Left cardiac atrium (tissue), 4 donors: ENCODE results near the gene STAC2. TPM values are rescaled to one million over a fixed set of nuclear protein-coding genes. Genes with fewer than 3 reads are reported as not detected.
"Not testable (repeated sequence)": the region's sequence is repeated elsewhere in the genome, so short reads cannot be mapped to it uniquely, and the experiment has no call there.

ENCODE experiments used
- ATAC-seq, 2 donors: fragments of 200-7000 bp; cut with Tn5 transposase; one replicate each; pipeline ENCODE4 v1.9.1; 2020; ENCODE audit warnings: mild to moderate bottlenecking in 2 of 2, moderate library complexity in 2 of 2
- DNase-seq: peaks from one replicate; pipeline ENCODE4 v3.0.0-alpha.2; 2020
- intact Hi-C, 2 donors: fragments of 100-400 bp; cut with DNase I; formaldehyde crosslinking; loops; one replicate each; pipeline versions ENCODE4 v1.14.1 to v1.15.1; 2022 to 2023
- total RNA-seq, 2 donors: library from RNA; stranded (reverse); fragmentation: NEBNext Ultra II Directional; extraction: Animal tissue kit (Norgen Biotek cat#: 25700); gene quantifications; one replicate each; pipeline ENCODE4 v1.2.1, GENCODE V29; 2021
- donor health status: DM: no; HTN: yes; CAD: no.
- donor health status: DM: no; HTN: yes; CAD: no; lungs with severe emphysema.
- donor health status: DM: yes; HTN: yes; CAD: no.
- donor health status: Dilated cardiomyopathy.

The STAC2 gene
- total RNA-seq, 2 donors from 2014 or later = 1.4 to 5.9 TPM

GRCh38 chr17:39171933-39172332 is 53.8 kb downstream of the STAC2 start:
- ATAC-seq (no peak), DNase-seq (no peak)
- intact Hi-C loops = no loop called here

- intact Hi-C loops = no loop called here
- ATAC-seq = no peak
- no peak for DNase-seq
Measured at GRCh38 chr17:39170558-39170957, 55.2 kb downstream of the STAC2 start.

GRCh38 chr17:39170109-39170508 is 55.6 kb downstream of the STAC2 start:
- ATAC-seq (no peak), DNase-seq (no peak)
- intact Hi-C loops = no loop called here

- intact Hi-C loops = no loop called here
- ATAC-seq (no peak), DNase-seq (no peak)
Measured at GRCh38 chr17:39169518-39169917, 56.2 kb downstream of the STAC2 start.

- intact Hi-C loops = no loop called here
- ATAC-seq = no peak
- no peak for DNase-seq
Measured at GRCh38 chr17:39169101-39169500, 56.6 kb downstream of the STAC2 start.

GRCh38 chr17:39168503-39168902 is 57.2 kb downstream of the STAC2 start:
- ATAC-seq, intact Hi-C loops, DNase-seq: not testable (repeated sequence)

GRCh38 chr17:39167476-39167875 is 58.3 kb downstream of the STAC2 start:
- DNase-seq = no peak

GRCh38 chr17:39166437-39167335 is 59.1 kb downstream of the STAC2 start:
- ATAC-seq (no peak), DNase-seq (no peak)
- intact Hi-C loops = no loop called here

More at GRCh38 chr17:39167476-39167875, 58.3 kb downstream of the STAC2 start:
- intact Hi-C loops = no loop called here
- ATAC-seq = peak; percentile 17 to 18

- DNase-seq = no peak
- intact Hi-C loops = no loop called here
- no peak for ATAC-seq
Measured at GRCh38 chr17:39165841-39166349, 59.9 kb downstream of the STAC2 start, which contains the start of gene ARL5C. ARL5C (minus strand) TSS chr17:39166161; CDS start chr17:39165760, 401 bp downstream.

GRCh38 chr17:39165178-39165840 is 60.4 kb downstream of the STAC2 start:
- ATAC-seq = peak in 1 of 2 donors; percentile 9
- intact Hi-C loops = no loop called here
- DNase-seq = no peak

- intact Hi-C loops = no loop called here
- DNase-seq (peak; percentile 91), ATAC-seq (peak; percentile 92 to 95)
Measured at GRCh38 chr17:39164675-39165143, 61.0 kb downstream of the STAC2 start.

GRCh38 chr17:39161962-39162361 is 63.8 kb downstream of the STAC2 start:
- intact Hi-C loops = no loop called here
- DNase-seq = no peak
- ATAC-seq = no peak

Other genes starting within 250 kb of the STAC2 start
- 10 to 100 TPM in 1 of 2 donors, 1 to 10 TPM in 1; 7.6 to 18.0 TPM for gene PLXDC1, start 74.3 kb downstream of the STAC2 start, total RNA-seq
- not detected for gene ARL5C, start 59.8 kb downstream of the STAC2 start, total RNA-seq
- 1 to 10 TPM; 5.4 to 5.8 TPM for gene CACNB1, start 28.3 kb downstream of the STAC2 start, total RNA-seq
- gene RPL19, start 25.7 kb downstream of the STAC2 start, total RNA-seq = 1,000 to 10,000 TPM; 1,055 to 1,074 TPM
- gene FBXL20, start 175.7 kb upstream of the STAC2 start, total RNA-seq = 10 to 100 TPM in 1 of 2 donors, 1 to 10 TPM in 1; 6.1 to 11.4 TPM
- 10 to 100 TPM; 21.1 to 27.2 TPM for gene MED1, start 225.3 kb upstream of the STAC2 start, total RNA-seq
- 10 to 100 TPM; 23.7 to 28.6 TPM for gene CDK12, start 235.5 kb upstream of the STAC2 start, total RNA-seq